ENCODE data around the gene ICOSLG.
"Not testable (repeated sequence)": the region's sequence is repeated elsewhere in the genome, so short reads cannot be mapped to it uniquely, and the experiment has no call there.

Gene ICOSLG

GRCh38 chr21:44265734-44266270 is 25.1 kb upstream of the ICOSLG start:
- DNase-seq (ENCODE audit: low read depth in 2 of 2): no peak

GRCh38 chr21:44263768-44264167 is 23.0 kb upstream of the ICOSLG start:
- DNase-seq (ENCODE audit: low read depth in 2 of 2): no peak

- no peak for DNase-seq (ENCODE audit: low read depth in 2 of 2)
Measured at GRCh38 chr21:44263221-44263760, 22.5 kb upstream of the ICOSLG start.

GRCh38 chr21:44262338-44263056 is 21.8 kb upstream of the ICOSLG start:
- no peak for DNase-seq (ENCODE audit: low read depth in 2 of 2)

GRCh38 chr21:44261675-44262295 is 21.0 kb upstream of the ICOSLG start, which contains the start of gene DNMT3L:
Gene DNMT3L, minus strand, starts transcription at chr21:44261897. Its CDS starts 638 bp downstream, at chr21:44261259.
- DNase-seq (ENCODE audit: low read depth in 2 of 2): no peak

- no peak for DNase-seq (ENCODE audit: low read depth in 2 of 2)
Measured at GRCh38 chr21:44260791-44261631, 20.3 kb upstream of the ICOSLG start.

- no peak for DNase-seq (ENCODE audit: low read depth in 2 of 2)
Measured at GRCh38 chr21:44260066-44260465, 19.3 kb upstream of the ICOSLG start.

GRCh38 chr21:44259082-44259705 is 18.5 kb upstream of the ICOSLG start:
- no peak for DNase-seq (ENCODE audit: low read depth in 2 of 2)

GRCh38 chr21:44258056-44258725 is 17.4 kb upstream of the ICOSLG start:
- DNase-seq (ENCODE audit: low read depth in 2 of 2): no peak

- no peak for DNase-seq (ENCODE audit: low read depth in 2 of 2)
Measured at GRCh38 chr21:44255511-44255981, 14.8 kb upstream of the ICOSLG start.

GRCh38 chr21:44253832-44254710 is 13.3 kb upstream of the ICOSLG start:
- no peak for DNase-seq (ENCODE audit: low read depth in 2 of 2)

- not testable (repeated sequence) for DNase-seq (ENCODE audit: low read depth in 2 of 2)
Measured at GRCh38 chr21:44249204-44250037, 8.7 kb upstream of the ICOSLG start.

- not testable (repeated sequence) for DNase-seq (ENCODE audit: low read depth in 2 of 2)
Measured at GRCh38 chr21:44247904-44248303, 7.2 kb upstream of the ICOSLG start.

- not testable (repeated sequence) for DNase-seq (ENCODE audit: low read depth in 2 of 2)
Measured at GRCh38 chr21:44243980-44244379, 3.2 kb upstream of the ICOSLG start.

- not testable (repeated sequence) for DNase-seq (ENCODE audit: low read depth in 2 of 2)
Measured at GRCh38 chr21:44241281-44241680, 538 bp upstream of the ICOSLG start.

GRCh38 chr21:44240353-44240752 is 390 bp downstream of the ICOSLG start:
- DNase-seq (ENCODE audit: low read depth in 2 of 2): not testable (repeated sequence)

GRCh38 chr21:44229561-44229960 is 11.2 kb downstream of the ICOSLG start:
- not testable (repeated sequence) for DNase-seq (ENCODE audit: low read depth in 2 of 2)

- not testable (repeated sequence) for DNase-seq (ENCODE audit: low read depth in 2 of 2)
Measured at GRCh38 chr21:44228109-44228508, 12.6 kb downstream of the ICOSLG start.

GRCh38 chr21:44227614-44228013 is 13.1 kb downstream of the ICOSLG start:
- not testable (repeated sequence) for DNase-seq (ENCODE audit: low read depth in 2 of 2)

Measured in stimulated activated CD8-positive, alpha-beta memory T cell treated with anti-CD3 and anti-CD28 coated beads, Interleukin-2, amount 100 ng/mL, for 48 hours (primary cell).